GM10266 (cell line): ENCODE data around the gene HOXA13.

Source experiments
- DNase-seq: peaks from one replicate; pipeline ENCODE4 v3.0.0; 2012; ENCODE audit errors: extremely low spot score
- CTCF ChIP-seq: IDR thresholded peaks from 2 replicates; pipeline ENCODE4 v1.5.1; 2012; ENCODE audit warnings: mild to moderate bottlenecking, low read depth; ENCODE audit not compliant: control insufficient read depth, insufficient read depth; ENCODE audit errors: missing control alignments

The HOXA13 gene

GRCh38 chr7:27192546-27193334 is 7.2 kb downstream of the HOXA13 start:
- TF ChIP-seq CTCF, result no peak
- no peak for DNase-seq

- TF ChIP-seq CTCF, result no peak
- DNase-seq, result no peak
Measured at GRCh38 chr7:27191833-27192545, 7.9 kb downstream of the HOXA13 start.

GRCh38 chr7:27191161-27191731 is 8.6 kb downstream of the HOXA13 start:
- TF ChIP-seq CTCF, result no peak
- DNase-seq, result no peak

GRCh38 chr7:27189997-27190748 is 9.7 kb downstream of the HOXA13 start:
- no peak for DNase-seq
- TF ChIP-seq CTCF, result no peak

- no peak for DNase-seq
- no peak for TF ChIP-seq CTCF
Measured at GRCh38 chr7:27189295-27189996, 10.4 kb downstream of the HOXA13 start.

GRCh38 chr7:27188386-27189294 is 11.3 kb downstream of the HOXA13 start:
- TF ChIP-seq CTCF, result no peak
- no peak for DNase-seq
